Activated T-cell treated with anti-CD3 and anti-CD28 coated beads, Interleukin-2, amount 50 U/mL, for 72 hours (primary cell): ENCODE measurements around the gene SHISAL2A. TPM values are rescaled to one million over a fixed set of nuclear protein-coding genes. Genes with fewer than 3 reads are reported as not detected.
A peak's percentile ranks its signal among the peaks of the same experiment; 100 is the strongest.

ENCODE experiments used
- ATAC-seq, 2 donors: fragments of 150-1000 bp; cut with Tn5 transposase; replicated peaks in 1 of 2; 2 replicates each; pipeline ENCODE4 v1.10.0; 2021; ENCODE audit warnings: moderate library complexity in 2 of 2, mild to moderate bottlenecking in 1 of 2
- DNase-seq, 2 donors: peaks; one replicate each; pipeline ENCODE4 v3.0.0; 2021 to 2022; ENCODE audit warnings: mixed read lengths in 1 of 2
- H3K27ac Mint-ChIP-seq: one replicate; pipeline ENCODE4 v1.8.0; 2022; ENCODE audit warnings: mild to moderate bottlenecking, moderate library complexity, mixed read lengths
- H3K27me3 Mint-ChIP-seq: one replicate; pipeline ENCODE4 v1.8.0; 2022; ENCODE audit warnings: low read depth, mixed read lengths
- H3K36me3 Mint-ChIP-seq, 2 donors: one replicate each; pipeline ENCODE4 v1.8.0; 2022; ENCODE audit warnings: mixed read lengths in 2 of 2, mild to moderate bottlenecking in 1 of 2; ENCODE audit not compliant: insufficient read depth in 2 of 2
- H3K4me1 Mint-ChIP-seq: one replicate; pipeline ENCODE4 v1.8.0; 2022; ENCODE audit warnings: low read depth, mixed read lengths
- H3K4me3 Mint-ChIP-seq, 2 donors: one replicate each; pipeline ENCODE4 v1.8.0; 2022; ENCODE audit warnings: mild to moderate bottlenecking in 2 of 2, mixed read lengths in 2 of 2, moderate library complexity in 2 of 2
- H3K9me3 Mint-ChIP-seq, 2 donors: one replicate each; pipeline ENCODE4 v1.8.0; 2022; ENCODE audit warnings: mixed read lengths in 2 of 2
- total RNA-seq, 2 donors: library from RNA; stranded (reverse); gene quantifications; one replicate each; pipeline ENCODE4 v1.2.3, GENCODE V29; 2022

SHISAL2A gene
- total RNA-seq, 2 donors from 2014 or later: 9.0 to 9.2 TPM

- Mint-ChIP-seq H3K36me3 (no peaks in the 10 kb centered on the region), H3K27me3 (no peaks in the 10 kb centered on the region), H3K4me3 (no peak overlapping the region), H3K9me3 (no peaks in the 10 kb centered on the region), H3K27ac (no peak overlapping the region), H3K4me1 (peaks cover 45% of the 10 kb centered on the region)
- no peak for ATAC-seq
- no peak for DNase-seq
Observed at GRCh38 chr1:52629667-52630066, 3.3 kb upstream of the SHISAL2A start.

DNA sequence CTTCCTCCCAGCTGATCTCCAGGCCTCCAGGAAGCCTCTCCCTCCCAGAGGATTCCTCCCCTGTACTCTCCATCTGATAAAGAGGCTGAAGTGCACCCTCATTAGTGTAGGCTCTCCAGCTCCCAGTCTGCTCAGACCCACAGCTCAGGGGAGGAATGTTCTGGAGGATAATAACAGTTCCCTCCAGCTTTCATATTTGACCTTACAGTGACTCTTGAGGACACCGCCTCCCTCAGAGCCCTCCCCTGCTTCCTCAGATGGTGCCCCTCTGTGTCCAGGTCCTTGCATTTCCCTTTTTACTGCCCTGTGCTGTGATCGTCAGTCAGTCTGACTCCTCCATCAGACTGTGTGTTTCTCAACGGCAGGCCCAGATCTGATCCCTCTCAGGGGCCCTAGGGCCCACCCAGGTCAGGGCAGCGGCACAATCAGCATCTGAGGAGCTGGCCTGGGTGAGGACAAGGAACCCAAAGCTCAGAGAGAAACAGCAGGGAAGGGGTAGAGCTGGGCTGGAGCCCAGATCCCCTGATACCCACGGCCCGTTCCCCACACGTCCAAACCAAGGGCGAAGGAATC is 1.1 kb upstream of the SHISAL2A start:
- H3K27ac Mint-ChIP-seq: peak overlapping the region; percentile 75
- no peaks in the 10 kb centered on the region for H3K27me3 Mint-ChIP-seq
- no peak for ATAC-seq
- no peaks in the 10 kb centered on the region for H3K36me3 Mint-ChIP-seq
- DNase-seq: peak in 1 of 2 donors; percentile 10
- H3K4me3 Mint-ChIP-seq: peak overlapping the region; percentile 72 to 80
- H3K9me3 Mint-ChIP-seq: no peaks in the 10 kb centered on the region
- peaks cover 58% of the 10 kb centered on the region for H3K4me1 Mint-ChIP-seq

GRCh38 chr1:52633291-52633754 is 355 bp downstream of the SHISAL2A start:
- Mint-ChIP-seq H3K4me1 (peaks cover 68% of the 10 kb centered on the region), H3K9me3 (no peaks in the 10 kb centered on the region), H3K4me3 (peak overlapping the region; percentile 71 to 91), H3K27ac (peak overlapping the region; percentile 90), H3K36me3 (no peaks in the 10 kb centered on the region), H3K27me3 (no peaks in the 10 kb centered on the region)
- ATAC-seq: peak; percentile 37 to 38
- DNase-seq: peak; percentile 48 to 60

DNA sequence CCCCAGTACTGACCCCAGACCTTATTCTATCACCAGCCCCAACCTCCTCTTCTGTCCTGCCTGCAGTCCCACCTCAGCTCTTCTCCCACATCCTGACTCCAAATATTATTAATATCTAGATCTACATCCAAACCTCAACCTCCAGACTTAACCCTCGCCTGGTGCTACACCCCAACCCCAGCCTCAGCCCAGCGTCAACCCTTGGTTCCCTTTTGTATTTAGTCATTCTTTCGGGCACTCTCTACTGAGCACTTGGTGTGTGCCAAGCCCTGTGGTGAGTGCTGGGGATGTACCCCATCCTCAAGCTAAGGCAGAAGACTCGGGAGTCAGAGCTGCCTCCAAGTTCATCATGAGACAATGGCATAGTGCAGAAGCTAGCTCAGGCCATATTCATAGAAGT is 1.1 kb downstream of the SHISAL2A start:
- Mint-ChIP-seq H3K27me3 (no peaks in the 10 kb centered on the region), H3K4me3 (peak overlapping the region; percentile 71 to 91)

GRCh38 chr1:52635321-52636089 is 2.5 kb downstream of the SHISAL2A start:
- ATAC-seq (no peak), DNase-seq (no peak)
- H3K4me1 Mint-ChIP-seq: peaks cover 78% of the 10 kb centered on the region
- no peaks in the 10 kb centered on the region for H3K9me3 Mint-ChIP-seq
- H3K27me3 Mint-ChIP-seq: no peaks in the 10 kb centered on the region
- H3K27ac Mint-ChIP-seq: peak overlapping the region; percentile 88
- no peaks in the 10 kb centered on the region for H3K36me3 Mint-ChIP-seq
- H3K4me3 Mint-ChIP-seq: peak overlapping the region; percentile 39 to 71

More for the DNA sequence above, 1.1 kb downstream of the SHISAL2A start:
- Mint-ChIP-seq H3K4me1 (peaks cover 74% of the 10 kb centered on the region), H3K36me3 (no peaks in the 10 kb centered on the region), H3K27ac (peak overlapping the region; percentile 58), H3K9me3 (no peaks in the 10 kb centered on the region)
- ATAC-seq (peak; percentile 31 to 52), DNase-seq (peak; percentile 40 to 53)

DNA sequence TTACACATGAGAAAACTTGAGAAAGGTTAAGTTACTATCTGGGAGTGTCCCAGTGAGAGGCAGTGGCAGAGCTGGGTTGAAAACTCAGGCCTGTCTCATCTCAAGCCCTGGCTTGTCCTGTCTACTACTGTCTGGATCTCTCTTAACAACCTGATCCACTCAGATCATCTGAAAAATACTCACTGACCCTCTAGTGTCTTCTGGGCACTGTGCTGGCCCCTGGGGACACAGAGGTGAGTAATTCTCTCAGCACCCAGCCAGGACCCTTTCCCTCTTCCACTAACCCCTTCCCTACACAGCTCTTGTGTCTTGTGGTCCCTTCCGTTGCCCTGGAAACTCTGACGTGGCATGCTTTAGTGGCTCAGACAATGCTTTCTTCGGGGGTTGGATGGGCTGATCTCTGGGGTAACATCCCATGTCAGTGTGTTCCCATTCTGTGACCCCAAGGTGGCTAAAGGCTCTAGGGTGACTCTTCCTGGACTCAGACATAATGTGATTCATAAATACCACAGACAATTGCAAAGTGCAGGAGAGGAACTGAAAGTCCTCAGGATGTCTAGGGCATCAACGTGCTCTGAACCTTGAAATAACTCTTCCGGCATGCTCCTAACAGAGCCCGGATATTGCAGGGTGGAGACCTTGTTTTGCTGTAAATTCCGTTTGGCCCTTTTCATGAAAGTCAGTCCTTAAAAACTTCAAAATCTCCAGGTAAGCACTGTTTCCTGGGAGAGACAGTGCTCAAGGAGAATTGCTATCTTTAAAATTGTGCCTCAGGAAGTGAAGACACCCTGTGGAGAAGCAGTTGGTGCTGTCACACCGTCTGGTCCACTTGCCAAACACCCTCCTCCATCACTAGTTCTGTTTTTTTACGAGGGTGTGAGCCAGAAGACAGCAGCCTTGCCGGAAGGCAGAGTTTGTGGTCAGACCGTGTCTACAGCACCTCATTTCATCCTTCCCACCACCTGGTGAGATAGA is 4.0 kb downstream of the SHISAL2A start:
- peak overlapping the region; percentile 85 to 91 for H3K4me3 Mint-ChIP-seq
- ATAC-seq: peak; percentile 63 to 65
- peaks cover 86% of the 10 kb centered on the region for H3K4me1 Mint-ChIP-seq
- H3K27ac Mint-ChIP-seq: peak overlapping the region; percentile 97
- H3K27me3 Mint-ChIP-seq: no peaks in the 10 kb centered on the region
- peak; percentile 65 to 72 for DNase-seq
- H3K36me3 Mint-ChIP-seq: no peaks in the 10 kb centered on the region
- H3K9me3 Mint-ChIP-seq: peaks cover 0 to 5% of the 10 kb centered on the region in 2 donors

DNA sequence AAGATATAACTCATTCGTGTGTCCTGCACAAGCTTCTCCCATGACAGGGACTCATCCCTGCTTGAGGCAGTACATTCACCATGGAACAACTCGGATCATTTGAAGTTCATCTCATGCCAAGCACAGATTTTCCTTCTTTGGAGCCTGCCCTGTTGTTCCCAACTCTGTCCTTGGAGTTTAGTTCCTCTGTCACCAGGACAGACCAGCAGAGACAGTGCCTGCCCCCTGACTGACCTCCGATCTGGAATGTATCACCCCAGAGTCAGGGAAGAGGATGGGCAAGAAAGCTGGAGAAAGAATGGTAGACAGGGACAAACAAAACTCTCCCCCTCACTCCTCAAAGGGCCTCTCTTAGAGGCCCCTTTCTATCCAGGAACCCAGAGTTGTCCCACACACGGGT is 5.0 kb downstream of the SHISAL2A start:
- H3K27me3 Mint-ChIP-seq: no peaks in the 10 kb centered on the region
- H3K9me3 Mint-ChIP-seq: peaks cover 0 to 5% of the 10 kb centered on the region in 2 donors
- H3K4me3 Mint-ChIP-seq: peak overlapping the region; percentile 85 to 91
- no peak for DNase-seq
- peaks cover 81% of the 10 kb centered on the region for H3K4me1 Mint-ChIP-seq
- H3K36me3 Mint-ChIP-seq: no peaks in the 10 kb centered on the region
- no peak for ATAC-seq
- peak overlapping the region; percentile 97 for H3K27ac Mint-ChIP-seq

GRCh38 chr1:52640697-52641096 is 7.7 kb downstream of the SHISAL2A start:
- Mint-ChIP-seq H3K27me3 (no peaks in the 10 kb centered on the region), H3K4me1 (peaks cover 57% of the 10 kb centered on the region), H3K36me3 (no peaks in the 10 kb centered on the region), H3K27ac (no peak overlapping the region), H3K4me3 (no peak overlapping the region), H3K9me3 (peaks cover 0 to 5% of the 10 kb centered on the region in 2 donors)
- no peak for DNase-seq
- no peak for ATAC-seq

DNA sequence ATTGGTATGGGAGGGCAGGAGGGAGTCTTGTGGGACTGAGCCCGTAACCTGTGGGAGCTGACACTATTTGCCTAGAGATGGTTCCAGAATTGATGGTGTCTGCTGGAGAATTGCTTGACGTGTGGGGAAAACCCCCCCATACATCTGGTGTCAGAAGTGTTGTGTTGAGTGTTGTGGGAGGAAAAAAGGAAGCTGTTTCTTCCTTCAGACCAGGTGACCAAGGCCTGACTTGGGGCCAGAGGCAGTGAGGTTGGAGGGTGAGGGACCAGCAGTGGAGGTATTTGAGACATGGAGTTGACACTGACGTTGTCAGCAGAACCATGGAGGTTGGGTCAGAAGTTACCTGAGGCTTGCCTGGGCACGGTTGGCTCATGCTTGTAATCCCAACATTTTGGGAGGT is 8.3 kb downstream of the SHISAL2A start:
- H3K4me1 Mint-ChIP-seq: peaks cover 51% of the 10 kb centered on the region
- no peaks in the 10 kb centered on the region for H3K36me3 Mint-ChIP-seq
- no peak for ATAC-seq
- H3K9me3 Mint-ChIP-seq: peaks cover 0 to 5% of the 10 kb centered on the region in 2 donors
- DNase-seq: peak in 1 of 2 donors; percentile 10
- no peaks in the 10 kb centered on the region for H3K27me3 Mint-ChIP-seq
- peak overlapping the region in 1 of 2 donors; percentile 27 for H3K4me3 Mint-ChIP-seq
- no peak overlapping the region for H3K27ac Mint-ChIP-seq

DNA sequence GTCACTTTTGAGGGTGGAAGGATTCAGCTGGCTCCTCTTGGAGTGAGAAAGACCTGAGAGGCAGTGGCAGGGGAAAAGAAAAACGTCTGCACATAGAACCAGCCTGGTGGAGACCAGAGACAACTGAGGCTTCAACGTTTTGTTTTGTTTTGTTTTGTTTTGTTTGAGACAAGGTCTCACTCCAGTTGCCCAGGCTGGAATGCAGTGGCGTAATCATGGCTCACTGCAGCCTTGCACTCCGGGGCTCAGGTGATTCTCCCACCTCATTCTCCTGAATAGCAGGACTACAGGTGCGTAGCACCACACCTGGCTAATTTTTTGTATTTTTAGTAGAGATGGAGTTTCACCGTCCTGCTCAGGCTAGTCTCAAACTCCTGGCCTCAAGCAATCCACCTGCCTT is 12.3 kb downstream of the SHISAL2A start:
- ATAC-seq: no peak
- no peak for DNase-seq
- Mint-ChIP-seq H3K9me3 (peaks cover 0 to 5% of the 10 kb centered on the region in 2 donors), H3K27ac (no peak overlapping the region), H3K4me1 (peaks cover 19% of the 10 kb centered on the region), H3K36me3 (no peaks in the 10 kb centered on the region), H3K4me3 (no peak overlapping the region), H3K27me3 (no peaks in the 10 kb centered on the region)

GRCh38 chr1:52651904-52652303 is 18.9 kb downstream of the SHISAL2A start:
- ATAC-seq (no peak), DNase-seq (no peak)
- peaks cover 0 to 1% of the 10 kb centered on the region in 2 donors for H3K9me3 Mint-ChIP-seq
- no peak overlapping the region for H3K27ac Mint-ChIP-seq
- no peaks in the 10 kb centered on the region for H3K27me3 Mint-ChIP-seq
- no peaks in the 10 kb centered on the region for H3K36me3 Mint-ChIP-seq
- H3K4me3 Mint-ChIP-seq: no peak overlapping the region
- H3K4me1 Mint-ChIP-seq: peaks cover 17% of the 10 kb centered on the region

- no peaks in the 10 kb centered on the region for H3K36me3 Mint-ChIP-seq
- no peak for ATAC-seq
Observed at GRCh38 chr1:52653207-52653849, 20.4 kb downstream of the SHISAL2A start.

More at GRCh38 chr1:52653207-52653849, 20.4 kb downstream of the SHISAL2A start:
- Mint-ChIP-seq H3K4me1 (peaks cover 20% of the 10 kb centered on the region), H3K4me3 (no peak overlapping the region), H3K27ac (no peak overlapping the region), H3K9me3 (peaks cover 0 to 1% of the 10 kb centered on the region in 2 donors), H3K27me3 (no peaks in the 10 kb centered on the region)
- DNase-seq: no peak
